NCI-H82 (cell line): Measurements from ENCODE around the gene GHRH.
A peak's percentile ranks its signal among the peaks of the same experiment; 100 is the strongest.

Source experiments
- DNase-seq: peaks from one replicate; lab custom pipeline; 2025; lab: John Stamatoyannopoulos, UW

The GHRH gene

GRCh38 chr20:37236462-37236861 is 25.2 kb downstream of the GHRH start:
- no peak for DNase-seq

GRCh38 chr20:37235065-37235464 is 26.5 kb downstream of the GHRH start:
- peak; percentile 47 for DNase-seq

DNA sequence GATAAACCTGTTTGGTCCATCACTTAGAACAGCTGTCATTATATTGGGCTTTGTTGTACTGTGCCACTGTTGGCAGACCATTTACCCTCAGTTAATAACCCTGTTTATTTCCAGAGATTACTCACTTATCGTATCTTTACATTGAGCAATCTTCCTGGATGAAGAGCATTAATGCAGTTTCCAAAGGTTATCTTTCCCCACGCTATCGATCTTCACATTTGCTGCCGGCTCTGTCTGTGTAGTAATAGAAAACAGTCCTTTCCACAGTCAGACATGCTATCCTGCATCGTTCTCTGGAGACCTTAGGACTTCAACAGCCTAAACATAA is 27.4 kb downstream of the GHRH start:
- DNase-seq, result no peak

DNA sequence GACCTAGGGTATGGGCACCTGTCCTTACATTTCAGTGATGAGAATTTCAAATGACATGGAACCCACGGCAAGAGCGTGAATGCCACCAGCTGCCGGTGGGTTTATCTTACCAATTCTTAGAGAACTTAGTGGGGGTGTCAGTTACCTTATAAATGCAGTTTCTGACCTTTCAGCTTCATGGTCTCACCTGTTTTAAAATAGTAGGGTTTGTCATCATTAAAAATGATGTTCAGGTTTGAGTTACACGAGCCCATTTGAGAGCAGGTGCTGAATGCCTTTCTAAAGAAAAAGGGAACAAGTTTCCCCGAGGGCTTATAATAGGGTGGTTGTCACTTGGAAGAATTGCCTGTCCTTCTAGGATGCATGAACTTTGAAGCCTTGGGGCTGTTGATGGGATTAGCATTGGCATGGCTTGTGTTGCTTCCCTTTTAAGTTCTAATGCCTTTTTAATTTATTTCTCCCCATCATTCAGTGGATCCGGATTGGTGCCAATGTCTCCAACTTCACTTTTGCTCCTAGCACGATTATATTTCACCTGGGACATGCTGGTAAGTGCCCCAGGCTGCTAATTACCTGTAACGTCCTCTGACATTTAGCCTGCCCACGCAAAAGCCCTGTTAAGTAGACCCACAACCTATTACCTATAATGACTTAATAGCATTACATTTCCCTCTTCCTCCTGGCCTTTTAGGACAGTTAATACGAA is 27.9 kb downstream of the GHRH start:
- peak; percentile 96 for DNase-seq

DNA sequence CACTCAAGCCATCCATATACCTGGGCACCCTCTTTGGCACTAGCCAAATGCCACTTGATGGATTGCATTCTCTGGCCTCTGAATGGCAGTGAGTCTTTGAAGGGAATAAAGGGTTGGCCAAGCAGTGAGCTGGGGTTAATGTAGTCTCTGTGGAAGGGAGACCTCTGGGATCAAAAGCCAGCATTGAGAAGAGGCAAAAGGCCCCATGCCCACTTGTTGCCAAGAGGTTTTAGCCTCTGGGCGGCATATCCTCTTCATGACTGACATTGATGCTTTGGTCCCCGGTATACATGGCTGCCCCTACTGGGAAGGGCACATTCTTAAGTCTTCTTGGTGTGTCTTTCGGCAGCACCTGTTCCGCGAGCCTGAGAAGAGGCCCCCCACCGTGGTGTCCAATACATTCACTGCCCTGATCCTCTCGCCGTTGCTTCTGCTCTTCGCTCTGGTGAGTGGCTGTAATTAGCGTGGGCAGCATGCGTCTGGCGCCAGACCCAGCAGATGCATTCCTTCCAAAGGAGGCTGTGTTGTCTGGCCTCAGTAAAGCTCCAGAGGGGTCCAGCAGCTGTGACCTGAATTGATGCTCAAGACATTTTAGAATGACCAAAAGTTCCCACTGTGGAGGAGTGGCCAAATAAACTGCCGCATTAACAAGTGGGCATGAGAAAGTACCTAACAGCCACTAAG is 29.5 kb downstream of the GHRH start:
- DNase-seq, result no peak

- no peak for DNase-seq
Measured at GRCh38 chr20:37230200-37230599, 31.4 kb downstream of the GHRH start.

DNA sequence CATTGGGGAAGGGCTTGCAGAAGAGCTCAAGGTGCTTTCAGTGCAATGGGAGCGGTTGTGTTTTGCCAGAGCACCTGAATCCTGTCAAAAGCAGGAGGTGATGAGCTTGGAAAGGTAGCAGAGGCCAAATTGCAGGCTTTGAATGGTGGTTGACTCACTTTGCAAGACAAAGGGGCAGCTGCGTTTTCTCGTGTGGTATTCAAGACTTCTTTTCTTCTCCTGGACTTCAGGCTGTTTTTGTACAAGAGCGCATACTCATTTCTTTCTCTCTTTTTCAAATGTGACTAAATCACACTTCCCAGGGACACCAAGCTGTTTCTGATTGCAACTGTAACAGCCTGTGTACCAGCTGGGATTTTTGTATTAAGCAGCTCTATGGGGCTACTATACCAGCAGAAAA is 32.3 kb downstream of the GHRH start:
- DNase-seq, result no peak

GRCh38 chr20:37228656-37229055 is 33.0 kb downstream of the GHRH start:
- DNase-seq, result no peak

- no peak for DNase-seq
Measured at GRCh38 chr20:37228082-37228481, 33.5 kb downstream of the GHRH start.

DNA sequence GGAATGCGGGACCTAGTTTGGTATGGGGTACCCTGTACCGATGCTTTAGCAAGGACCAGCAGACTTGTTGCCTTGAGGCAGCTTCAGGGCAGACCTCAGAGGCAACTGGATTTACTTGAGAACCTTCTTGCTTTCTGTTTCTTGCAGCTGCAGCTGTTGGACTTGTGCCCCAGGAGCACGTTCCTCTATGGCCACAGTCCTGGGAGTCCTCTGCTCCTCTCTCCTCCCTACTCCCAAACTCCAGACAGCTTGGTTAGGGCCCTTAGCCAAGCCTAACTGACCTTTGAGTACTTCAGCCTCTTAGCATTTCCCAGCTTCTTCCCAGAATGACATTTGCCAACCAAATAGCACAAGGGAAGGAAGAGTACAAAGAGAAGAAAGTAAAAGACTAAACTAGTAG is 34.7 kb downstream of the GHRH start:
- DNase-seq, result no peak

DNA sequence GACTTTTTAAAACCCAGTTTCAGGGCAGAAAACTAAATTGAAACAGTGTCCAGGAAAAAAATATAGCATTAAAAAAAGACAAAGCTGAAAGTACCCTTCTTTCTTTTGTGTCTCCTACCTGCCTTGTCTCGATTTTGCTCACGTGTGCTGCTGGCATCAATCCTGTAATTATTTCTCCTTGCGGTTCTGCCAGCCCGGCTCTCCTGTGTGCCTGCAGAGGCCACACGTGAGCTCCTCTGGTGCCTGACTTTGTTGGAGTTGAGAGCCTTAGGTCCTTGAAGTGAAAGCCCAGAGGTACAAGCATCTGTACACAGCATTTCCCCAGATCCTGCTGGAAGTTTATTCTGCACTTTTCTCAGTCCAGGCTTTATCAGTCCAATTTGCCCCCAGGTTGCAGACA is 36.5 kb downstream of the GHRH start:
- DNase-seq, result no peak

DNA sequence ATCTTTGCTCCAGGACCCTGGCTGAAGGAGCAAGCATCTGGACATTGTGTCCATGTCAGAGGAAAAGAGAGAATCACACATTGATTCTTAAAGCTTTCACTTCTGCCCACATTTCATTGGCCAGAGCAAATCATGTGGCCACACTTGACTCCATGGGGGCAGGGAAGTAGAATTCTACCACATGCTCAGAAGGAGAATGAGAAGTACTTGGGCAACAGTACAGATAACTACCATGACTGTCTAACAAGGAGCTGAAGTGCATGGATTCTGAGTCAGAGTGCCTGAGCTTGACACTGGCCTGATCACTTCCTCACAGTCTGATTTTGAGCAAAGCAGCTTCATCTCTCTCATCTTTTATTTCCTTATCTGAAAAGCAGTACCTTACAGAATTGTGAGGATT is 38.6 kb downstream of the GHRH start:
- peak; percentile 15 for DNase-seq

DNA sequence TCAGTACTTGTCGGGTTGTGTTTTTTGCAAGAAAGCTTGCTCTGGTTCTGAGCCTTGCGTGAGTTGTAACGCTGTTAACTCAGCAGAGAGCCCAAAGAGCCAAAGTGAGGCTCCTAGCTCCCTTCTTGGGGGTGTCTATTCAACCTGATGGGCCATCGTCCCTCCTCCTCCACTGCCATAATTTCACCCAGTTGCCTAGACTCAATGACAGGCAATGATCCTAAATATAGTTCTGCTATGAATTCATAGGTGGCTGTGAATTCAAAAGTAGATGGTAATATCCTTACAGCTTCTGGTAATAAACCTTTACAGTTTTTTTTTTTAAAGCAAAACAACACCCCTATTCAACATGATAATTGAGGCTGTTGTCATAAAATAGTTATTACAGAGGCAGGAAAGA is 39.5 kb downstream of the GHRH start:
- DNase-seq, result no peak

- DNase-seq, result no peak
Measured at GRCh38 chr20:37220731-37221130, 40.9 kb downstream of the GHRH start.

DNA sequence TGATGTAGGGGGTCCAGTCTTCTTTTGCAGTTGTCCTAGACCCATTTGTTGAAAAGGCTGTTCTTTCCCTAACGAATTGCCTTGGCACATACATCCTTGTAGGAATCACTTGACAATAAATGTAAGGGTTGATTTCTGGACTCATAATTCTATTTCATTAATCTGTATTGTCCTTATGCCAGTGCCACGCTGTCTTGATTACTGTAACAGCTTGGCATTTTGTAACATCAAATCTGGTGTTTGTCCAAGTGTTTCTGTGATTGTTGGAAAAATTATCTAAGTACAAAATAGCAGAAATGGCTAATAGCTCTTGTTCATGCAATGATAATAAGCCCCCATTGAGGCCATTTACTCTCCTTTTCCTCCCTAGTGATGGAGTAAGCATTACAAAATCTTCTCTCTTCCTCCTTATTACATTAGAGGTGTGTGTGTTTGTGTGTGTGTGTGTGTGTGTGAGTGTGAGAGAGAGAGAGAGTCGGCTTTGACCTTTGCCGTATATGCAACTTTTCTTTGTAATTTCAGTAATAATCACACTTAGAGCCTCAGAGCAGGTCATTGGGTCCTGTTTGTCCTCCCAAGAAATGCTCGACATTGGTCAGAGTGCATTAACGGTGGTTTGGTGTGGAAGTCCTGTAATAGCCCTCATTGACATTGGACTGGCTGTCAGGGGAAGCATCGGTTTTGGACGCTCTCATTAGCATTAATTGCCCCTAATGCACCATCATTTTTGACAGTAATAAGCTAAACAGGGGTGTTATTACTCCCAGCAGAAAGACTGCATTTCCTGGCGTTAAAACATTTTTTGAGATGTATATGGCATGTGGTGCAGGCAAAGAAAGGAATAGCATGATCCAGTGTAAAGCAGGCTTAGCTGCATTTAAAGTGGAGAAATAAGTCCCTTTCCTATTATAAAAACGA is 41.6 kb downstream of the GHRH start:
- no peak for DNase-seq

- DNase-seq, result no peak
Measured at GRCh38 chr20:37218976-37219375, 42.6 kb downstream of the GHRH start.

- no peak for DNase-seq
Measured at GRCh38 chr20:37218441-37218840, 43.2 kb downstream of the GHRH start.

- DNase-seq, result peak; percentile 38
Measured at GRCh38 chr20:37209661-37210314, 51.8 kb downstream of the GHRH start.

DNA sequence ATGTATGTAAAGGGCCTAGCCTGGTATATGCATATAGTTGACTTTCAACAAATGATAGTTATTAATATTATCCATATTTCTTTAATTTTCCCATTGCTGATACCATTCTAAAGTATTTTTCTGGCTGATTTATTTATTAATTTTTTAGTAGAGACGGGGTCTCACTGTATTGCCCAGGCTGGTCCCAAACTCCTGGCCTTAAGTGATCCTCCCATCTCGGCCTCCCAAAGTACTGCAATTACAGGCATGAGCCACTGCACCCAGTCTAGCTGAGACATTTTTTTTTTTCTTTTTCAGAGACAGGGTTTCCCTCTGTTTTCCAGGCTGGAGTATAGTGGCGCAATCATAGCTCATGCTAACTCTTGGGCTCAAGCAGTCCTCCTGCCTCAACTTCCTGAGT is 52.4 kb downstream of the GHRH start:
- no peak for DNase-seq

DNA sequence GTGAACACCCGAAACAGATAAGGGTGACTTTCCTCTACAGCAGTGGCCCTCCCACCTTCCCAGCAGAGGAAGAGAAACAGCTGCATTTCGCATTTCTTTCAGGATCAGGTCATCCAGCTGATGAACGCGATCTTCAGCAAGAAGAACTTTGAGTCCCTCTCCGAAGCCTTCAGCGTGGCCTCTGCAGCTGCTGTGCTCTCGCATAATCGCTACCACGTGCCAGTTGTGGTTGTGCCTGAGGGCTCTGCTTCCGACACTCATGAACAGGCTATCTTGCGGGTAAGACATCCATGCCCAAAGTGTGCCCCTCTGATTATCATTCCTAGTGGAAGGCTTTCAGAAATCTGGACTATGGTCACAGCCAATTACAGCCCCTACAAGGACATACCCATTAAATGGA is 54.4 kb downstream of the GHRH start:
- no peak for DNase-seq

GRCh38 chr20:37205794-37206193 is 55.8 kb downstream of the GHRH start:
- no peak for DNase-seq

- no peak for DNase-seq
Measured at GRCh38 chr20:37205130-37205529, 56.5 kb downstream of the GHRH start.
